ENCODE data around the gene PCSK5.

PCSK5 gene

GRCh38 chr9:76394195-76394959 lies 503.9 kb downstream of the PCSK5 start, which contains the start of gene RFK:
Gene RFK, minus strand, starts transcription at chr9:76394426. Its CDS starts 255 bp downstream, at chr9:76394171.
- Histone ChIP-seq H3K4me3 (ENCODE audit: low read length) (peak within 1 kb of the TSS; percentile 95), H3K4me1 (ENCODE audit: insufficient read depth, low read length) (no peaks in the 10 kb centered on the region), H3K27me3 (ENCODE audit: insufficient read depth, low read length) (no peaks in the 10 kb centered on the region), H3K9me3 (ENCODE audit: insufficient read depth, low read depth, low read length) (no peaks in the 10 kb centered on the region), H3K27ac (ENCODE audit: low read length) (peak within 1 kb of the TSS; percentile 62), H3K36me3 (ENCODE audit: insufficient read depth, low read depth, low read length) (peaks cover 18% of the 10 kb centered on the region; the same call in 1 of the 2 replicates), H3K9ac (ENCODE audit: low read depth, low read length) (peak within 1 kb of the TSS; percentile 95)

- peaks cover 18% of the 10 kb centered on the region; the same call in 1 of the 2 replicates for H3K36me3 ChIP-seq (ENCODE audit: insufficient read depth, low read depth, low read length)
- peak overlapping the region; percentile 62 for H3K27ac ChIP-seq (ENCODE audit: low read length)
- H3K9ac ChIP-seq (ENCODE audit: low read depth, low read length), result peak overlapping the region; percentile 95
- no peaks in the 10 kb centered on the region for H3K27me3 ChIP-seq (ENCODE audit: insufficient read depth, low read length)
- peak overlapping the region; percentile 95 for H3K4me3 ChIP-seq (ENCODE audit: low read length)
- H3K4me1 ChIP-seq (ENCODE audit: insufficient read depth, low read length), result no peaks in the 10 kb centered on the region
- H3K9me3 ChIP-seq (ENCODE audit: insufficient read depth, low read depth, low read length), result no peaks in the 10 kb centered on the region
Observed at GRCh38 chr9:76394960-76395252, 504.4 kb downstream of the PCSK5 start.

- Histone ChIP-seq H3K4me3 (ENCODE audit: low read length) (peak overlapping the region; percentile 95), H3K27me3 (ENCODE audit: insufficient read depth, low read length) (no peaks in the 10 kb centered on the region), H3K9me3 (ENCODE audit: insufficient read depth, low read depth, low read length) (no peaks in the 10 kb centered on the region), H3K9ac (ENCODE audit: low read depth, low read length) (no peak overlapping the region; the same call in 1 of the 2 replicates), H3K4me1 (ENCODE audit: insufficient read depth, low read length) (no peaks in the 10 kb centered on the region), H3K27ac (ENCODE audit: low read length) (no peak overlapping the region), H3K36me3 (ENCODE audit: insufficient read depth, low read depth, low read length) (peaks cover 18% of the 10 kb centered on the region; the same call in 1 of the 2 replicates)
Observed at GRCh38 chr9:76395381-76395780, 504.9 kb downstream of the PCSK5 start.

- Histone ChIP-seq H3K27me3 (ENCODE audit: insufficient read depth, low read length) (no peaks in the 10 kb centered on the region), H3K9me3 (ENCODE audit: insufficient read depth, low read depth, low read length) (no peaks in the 10 kb centered on the region), H3K27ac (ENCODE audit: low read length) (no peak overlapping the region), H3K36me3 (ENCODE audit: insufficient read depth, low read depth, low read length) (peaks cover 15% of the 10 kb centered on the region; the same call in 1 of the 2 replicates), H3K4me3 (ENCODE audit: low read length) (no peak overlapping the region), H3K4me1 (ENCODE audit: insufficient read depth, low read length) (no peaks in the 10 kb centered on the region), H3K9ac (ENCODE audit: low read depth, low read length) (no peak overlapping the region)
Observed at GRCh38 chr9:76396144-76396543, 505.7 kb downstream of the PCSK5 start.

GRCh38 chr9:76396597-76396996 lies 506.1 kb downstream of the PCSK5 start:
- no peak overlapping the region for H3K27ac ChIP-seq (ENCODE audit: low read length)
- H3K27me3 ChIP-seq (ENCODE audit: insufficient read depth, low read length), result no peaks in the 10 kb centered on the region
- no peak overlapping the region for H3K9ac ChIP-seq (ENCODE audit: low read depth, low read length)
- no peaks in the 10 kb centered on the region for H3K4me1 ChIP-seq (ENCODE audit: insufficient read depth, low read length)
- H3K4me3 ChIP-seq (ENCODE audit: low read length), result no peak overlapping the region
- no peaks in the 10 kb centered on the region for H3K9me3 ChIP-seq (ENCODE audit: insufficient read depth, low read depth, low read length)
- H3K36me3 ChIP-seq (ENCODE audit: insufficient read depth, low read depth, low read length), result peaks cover 12% of the 10 kb centered on the region; the same call in 1 of the 2 replicates

GRCh38 chr9:76399856-76400255 lies 509.4 kb downstream of the PCSK5 start:
- H3K9ac ChIP-seq (ENCODE audit: low read depth, low read length), result no peak overlapping the region
- H3K27ac ChIP-seq (ENCODE audit: low read length), result no peak overlapping the region
- H3K4me1 ChIP-seq (ENCODE audit: insufficient read depth, low read length), result no peaks in the 10 kb centered on the region
- no peak overlapping the region for H3K4me3 ChIP-seq (ENCODE audit: low read length)
- no peaks in the 10 kb centered on the region for H3K36me3 ChIP-seq (ENCODE audit: insufficient read depth, low read depth, low read length)
- no peaks in the 10 kb centered on the region for H3K9me3 ChIP-seq (ENCODE audit: insufficient read depth, low read depth, low read length)
- H3K27me3 ChIP-seq (ENCODE audit: insufficient read depth, low read length), result no peaks in the 10 kb centered on the region

GRCh38 chr9:76400534-76401096 lies 510.1 kb downstream of the PCSK5 start:
- Histone ChIP-seq H3K36me3 (ENCODE audit: insufficient read depth, low read depth, low read length) (no peaks in the 10 kb centered on the region), H3K9ac (ENCODE audit: low read depth, low read length) (no peak overlapping the region), H3K27ac (ENCODE audit: low read length) (no peak overlapping the region), H3K4me1 (ENCODE audit: insufficient read depth, low read length) (no peaks in the 10 kb centered on the region), H3K27me3 (ENCODE audit: insufficient read depth, low read length) (no peaks in the 10 kb centered on the region), H3K4me3 (ENCODE audit: low read length) (no peak overlapping the region), H3K9me3 (ENCODE audit: insufficient read depth, low read depth, low read length) (no peaks in the 10 kb centered on the region)

- Histone ChIP-seq H3K4me1 (ENCODE audit: insufficient read depth, low read length) (no peaks in the 10 kb centered on the region), H3K27ac (ENCODE audit: low read length) (no peak overlapping the region), H3K27me3 (ENCODE audit: insufficient read depth, low read length) (no peaks in the 10 kb centered on the region), H3K9me3 (ENCODE audit: insufficient read depth, low read depth, low read length) (no peaks in the 10 kb centered on the region), H3K36me3 (ENCODE audit: insufficient read depth, low read depth, low read length) (no peaks in the 10 kb centered on the region), H3K9ac (ENCODE audit: low read depth, low read length) (no peak overlapping the region), H3K4me3 (ENCODE audit: low read length) (no peak overlapping the region)
Observed at GRCh38 chr9:76401176-76401575, 510.7 kb downstream of the PCSK5 start.

- Histone ChIP-seq H3K4me1 (ENCODE audit: insufficient read depth, low read length) (no peaks in the 10 kb centered on the region), H3K27ac (ENCODE audit: low read length) (no peak overlapping the region), H3K9ac (ENCODE audit: low read depth, low read length) (no peak overlapping the region), H3K4me3 (ENCODE audit: low read length) (no peak overlapping the region), H3K27me3 (ENCODE audit: insufficient read depth, low read length) (no peaks in the 10 kb centered on the region), H3K9me3 (ENCODE audit: insufficient read depth, low read depth, low read length) (no peaks in the 10 kb centered on the region), H3K36me3 (ENCODE audit: insufficient read depth, low read depth, low read length) (no peaks in the 10 kb centered on the region)
Observed at GRCh38 chr9:76401580-76402354, 511.3 kb downstream of the PCSK5 start.

- Histone ChIP-seq H3K27ac (ENCODE audit: low read length) (no peak overlapping the region), H3K9me3 (ENCODE audit: insufficient read depth, low read depth, low read length) (no peaks in the 10 kb centered on the region), H3K36me3 (ENCODE audit: insufficient read depth, low read depth, low read length) (no peaks in the 10 kb centered on the region), H3K27me3 (ENCODE audit: insufficient read depth, low read length) (no peaks in the 10 kb centered on the region), H3K9ac (ENCODE audit: low read depth, low read length) (no peak overlapping the region), H3K4me1 (ENCODE audit: insufficient read depth, low read length) (0 out of 2 replicates have a peak, but pooled peaks cover 3% of the 10 kb centered on the region), H3K4me3 (ENCODE audit: low read length) (no peak overlapping the region)
Observed at GRCh38 chr9:76403352-76403751, 512.9 kb downstream of the PCSK5 start.

GRCh38 chr9:76404401-76404800 lies 513.9 kb downstream of the PCSK5 start:
- Histone ChIP-seq H3K9ac (ENCODE audit: low read depth, low read length) (no peak overlapping the region), H3K27me3 (ENCODE audit: insufficient read depth, low read length) (no peaks in the 10 kb centered on the region), H3K9me3 (ENCODE audit: insufficient read depth, low read depth, low read length) (no peaks in the 10 kb centered on the region), H3K27ac (ENCODE audit: low read length) (no peak overlapping the region), H3K36me3 (ENCODE audit: insufficient read depth, low read depth, low read length) (no peaks in the 10 kb centered on the region), H3K4me1 (ENCODE audit: insufficient read depth, low read length) (0 out of 2 replicates have a peak, but pooled peaks cover 3% of the 10 kb centered on the region), H3K4me3 (ENCODE audit: low read length) (no peak overlapping the region)
